T-helper 2 cell treated with Interferon-gamma antibody and Interleukin-4, amounts not matched to agents 5 μg/mL and 100 μg/mL, for 36 hours (primary cell): ENCODE measurements around the gene NDUFB11.
"Not testable (repeated sequence)": the region's sequence is repeated elsewhere in the genome, so short reads cannot be mapped to it uniquely, and the experiment has no call there.

ENCODE experiments used
- DNase-seq: peaks from one replicate; pipeline ENCODE4 v3.0.0; 2021; ENCODE audit warnings: low spot score
- H3K27ac Mint-ChIP-seq: one replicate; pipeline ENCODE4 v1.8.0; 2021; ENCODE audit warnings: mild to moderate bottlenecking, mixed read lengths
- H3K27me3 Mint-ChIP-seq: one replicate; pipeline ENCODE4 v1.8.0; 2021; ENCODE audit warnings: low read depth, mixed read lengths
- H3K36me3 Mint-ChIP-seq: one replicate; pipeline ENCODE4 v1.8.0; 2021; ENCODE audit warnings: low read depth, mixed read lengths
- H3K4me1 Mint-ChIP-seq: one replicate; pipeline ENCODE4 v1.8.0; 2021; ENCODE audit warnings: low read depth, mixed read lengths
- H3K4me3 Mint-ChIP-seq: one replicate; pipeline ENCODE4 v1.8.0; 2022; ENCODE audit warnings: mild to moderate bottlenecking, moderate library complexity, mixed read lengths
- H3K9me3 Mint-ChIP-seq: one replicate; pipeline ENCODE4 v1.8.0; 2021; ENCODE audit warnings: mixed read lengths

Gene NDUFB11

GRCh38 chrX:47146121-47146935 lies 1.8 kb upstream of the NDUFB11 start:
- Mint-ChIP-seq H3K27ac (peak overlapping the region; percentile 99), H3K36me3 (peaks cover 40% of the 10 kb centered on the region), H3K27me3 (no peaks in the 10 kb centered on the region), H3K9me3 (no peaks in the 10 kb centered on the region), H3K4me1 (peaks cover 15% of the 10 kb centered on the region), H3K4me3 (peak overlapping the region; percentile 98)
- no peak for DNase-seq

- H3K9me3 Mint-ChIP-seq = no peaks in the 10 kb centered on the region
- DNase-seq = no peak
- peak overlapping the region; percentile 98 for H3K4me3 Mint-ChIP-seq
- H3K27ac Mint-ChIP-seq = peak overlapping the region; percentile 99
- H3K36me3 Mint-ChIP-seq = peaks cover 41% of the 10 kb centered on the region
- no peaks in the 10 kb centered on the region for H3K27me3 Mint-ChIP-seq
- H3K4me1 Mint-ChIP-seq = peaks cover 18% of the 10 kb centered on the region
Measured at GRCh38 chrX:47145395-47146120, 1.1 kb upstream of the NDUFB11 start.

GRCh38 chrX:47143894-47144625 lies 442 bp downstream of the NDUFB11 start:
- Mint-ChIP-seq H3K4me1 (peaks cover 21% of the 10 kb centered on the region), H3K36me3 (peaks cover 43% of the 10 kb centered on the region), H3K4me3 (peak overlapping the region; percentile 98), H3K27me3 (no peaks in the 10 kb centered on the region), H3K9me3 (no peaks in the 10 kb centered on the region), H3K27ac (peak overlapping the region; percentile 99)
- no peak for DNase-seq

GRCh38 chrX:47138171-47138570 lies 6.3 kb downstream of the NDUFB11 start:
- Mint-ChIP-seq H3K9me3 (no peaks in the 10 kb centered on the region), H3K27ac (no peak overlapping the region), H3K36me3 (peaks cover 23% of the 10 kb centered on the region), H3K27me3 (no peaks in the 10 kb centered on the region), H3K4me3 (no peak overlapping the region), H3K4me1 (peaks cover 10% of the 10 kb centered on the region)
- no peak for DNase-seq

- not testable (repeated sequence) for H3K36me3 Mint-ChIP-seq, H3K27ac Mint-ChIP-seq, H3K4me1 Mint-ChIP-seq, DNase-seq, H3K4me3 Mint-ChIP-seq, H3K27me3 Mint-ChIP-seq, H3K9me3 Mint-ChIP-seq
Measured at GRCh38 chrX:47135650-47136049, 8.9 kb downstream of the NDUFB11 start.

GRCh38 chrX:47133493-47133892 lies 11.0 kb downstream of the NDUFB11 start:
- Mint-ChIP-seq H3K4me3 (no peak overlapping the region), H3K27me3 (no peaks in the 10 kb centered on the region), H3K27ac (no peak overlapping the region), H3K4me1 (peaks cover 4% of the 10 kb centered on the region), H3K9me3 (no peaks in the 10 kb centered on the region), H3K36me3 (no peaks in the 10 kb centered on the region)
- DNase-seq = no peak

GRCh38 chrX:47129899-47130358 lies 14.6 kb downstream of the NDUFB11 start:
- Mint-ChIP-seq H3K9me3 (no peaks in the 10 kb centered on the region), H3K4me1 (peaks cover 6% of the 10 kb centered on the region), H3K36me3 (no peaks in the 10 kb centered on the region), H3K4me3 (peak overlapping the region; percentile 67), H3K27ac (peak overlapping the region; percentile 97), H3K27me3 (no peaks in the 10 kb centered on the region)
- DNase-seq = no peak

- Mint-ChIP-seq H3K4me1 (peaks cover 6% of the 10 kb centered on the region), H3K4me3 (peak overlapping the region; percentile 99), H3K9me3 (no peaks in the 10 kb centered on the region), H3K36me3 (no peaks in the 10 kb centered on the region), H3K27me3 (no peaks in the 10 kb centered on the region), H3K27ac (peak overlapping the region; percentile 97)
- peak; percentile 87 for DNase-seq
Measured at GRCh38 chrX:47129157-47129898, 15.2 kb downstream of the NDUFB11 start.

- not testable (repeated sequence) for H3K36me3 Mint-ChIP-seq, H3K4me3 Mint-ChIP-seq, H3K27me3 Mint-ChIP-seq, H3K9me3 Mint-ChIP-seq, H3K4me1 Mint-ChIP-seq, DNase-seq, H3K27ac Mint-ChIP-seq
Measured at GRCh38 chrX:47124466-47124865, 20.0 kb downstream of the NDUFB11 start.

- not testable (repeated sequence) for H3K9me3 Mint-ChIP-seq, DNase-seq, H3K4me1 Mint-ChIP-seq, H3K27me3 Mint-ChIP-seq, H3K27ac Mint-ChIP-seq, H3K4me3 Mint-ChIP-seq, H3K36me3 Mint-ChIP-seq
Measured at GRCh38 chrX:47116551-47117110, 27.9 kb downstream of the NDUFB11 start.

GRCh38 chrX:47112316-47112954 lies 32.1 kb downstream of the NDUFB11 start:
- no peak for DNase-seq
- H3K27ac Mint-ChIP-seq = no peak overlapping the region
- H3K4me3 Mint-ChIP-seq = no peak overlapping the region
- H3K36me3 Mint-ChIP-seq = no peaks in the 10 kb centered on the region
- no peaks in the 10 kb centered on the region for H3K27me3 Mint-ChIP-seq
- no peaks in the 10 kb centered on the region for H3K4me1 Mint-ChIP-seq
- no peaks in the 10 kb centered on the region for H3K9me3 Mint-ChIP-seq

GRCh38 chrX:47110936-47111615 lies 33.4 kb downstream of the NDUFB11 start:
- not testable (repeated sequence) for H3K4me1 Mint-ChIP-seq, H3K36me3 Mint-ChIP-seq, DNase-seq, H3K9me3 Mint-ChIP-seq, H3K27ac Mint-ChIP-seq, H3K27me3 Mint-ChIP-seq, H3K4me3 Mint-ChIP-seq
